Mesothelial cell of epicardium (in vitro differentiated cells): Measurements from ENCODE around the gene TSPAN15. TPM values are rescaled to one million over a fixed set of nuclear protein-coding genes. Genes with fewer than 3 reads are reported as not detected.

Experiments
- DNase-seq, 2 experiments: peaks; one replicate each; pipeline ENCODE4 v3.0.0; 2021; ENCODE audit warnings: low spot score in 2 of 2; ENCODE audit not compliant: unreplicated experiment in 2 of 2
- H3K27ac Mint-ChIP-seq: 2 replicates; pipeline ENCODE4 v1.8.0; 2021; ENCODE audit warnings: mixed read lengths
- H3K27me3 Mint-ChIP-seq: 2 replicates; pipeline ENCODE4 v1.8.0; 2021; ENCODE audit warnings: low read depth, mixed read lengths
- H3K36me3 Mint-ChIP-seq: 2 replicates; pipeline ENCODE4 v1.8.0; 2021; ENCODE audit warnings: mixed read lengths
- H3K4me1 Mint-ChIP-seq: 2 replicates; pipeline ENCODE4 v1.8.0; 2021; ENCODE audit warnings: mixed read lengths
- H3K4me3 Mint-ChIP-seq: 2 replicates; pipeline ENCODE4 v1.8.0; 2021; ENCODE audit warnings: mild to moderate bottlenecking, moderate library complexity, mixed read lengths
- H3K9me3 Mint-ChIP-seq: 2 replicates; pipeline ENCODE4 v1.8.0; 2021; ENCODE audit warnings: mixed read lengths
- total RNA-seq: library from RNA; stranded (reverse); gene quantifications from 3 replicates; pipeline ENCODE4 v1.2.1, GENCODE V29; 2021
- TF ChIP-seq, protein P1 (sequence below): fragments of 200-600 bp; sonication (generic); IDR thresholded peaks from one replicate; pipeline ENCODE4 v1.5.0; 2021; ENCODE audit warnings: antibody characterized with exemption; ENCODE audit not compliant: unreplicated experiment

TSPAN15 gene
- total RNA-seq, 1 donor from 2014 or later, result 17.7 TPM

DNA sequence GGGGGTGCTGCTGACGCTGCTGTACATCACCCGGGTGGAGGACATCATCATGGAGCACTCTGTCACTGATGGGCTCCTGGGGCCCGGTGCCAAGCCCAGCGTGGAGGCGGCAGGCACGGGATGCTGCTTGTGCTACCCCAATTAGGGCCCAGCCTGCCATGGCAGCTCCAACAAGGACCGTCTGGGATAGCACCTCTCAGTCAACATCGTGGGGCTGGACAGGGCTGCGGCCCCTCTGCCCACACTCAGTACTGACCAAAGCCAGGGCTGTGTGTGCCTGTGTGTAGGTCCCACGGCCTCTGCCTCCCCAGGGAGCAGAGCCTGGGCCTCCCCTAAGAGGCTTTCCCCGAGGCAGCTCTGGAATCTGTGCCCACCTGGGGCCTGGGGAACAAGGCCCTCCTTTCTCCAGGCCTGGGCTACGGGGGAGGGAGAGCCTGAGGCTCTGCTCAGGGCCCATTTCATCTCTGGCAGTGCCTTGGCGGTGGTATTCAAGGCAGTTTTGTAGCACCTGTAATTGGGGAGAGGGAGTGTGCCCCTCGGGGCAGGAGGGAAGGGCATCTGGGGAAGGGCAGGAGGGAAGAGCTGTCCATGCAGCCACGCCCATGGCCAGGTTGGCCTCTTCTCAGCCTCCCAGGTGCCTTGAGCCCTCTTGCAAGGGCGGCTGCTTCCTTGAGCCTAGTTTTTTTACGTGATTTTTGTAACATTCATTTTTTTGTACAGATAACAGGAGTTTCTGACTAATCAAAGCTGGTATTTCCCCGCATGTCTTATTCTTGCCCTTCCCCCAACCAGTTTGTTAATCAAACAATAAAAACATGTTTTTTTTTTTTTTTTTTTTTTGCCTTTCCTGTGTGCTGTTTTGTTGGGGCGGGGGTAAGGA is 55.8 kb downstream of the TSPAN15 start:
- Mint-ChIP-seq H3K27me3 (peaks cover 26% of the 10 kb centered on the region), H3K9me3 (no peaks in the 10 kb centered on the region), H3K4me1 (peaks cover 9% of the 10 kb centered on the region), H3K4me3 (peak overlapping the region; percentile 58), H3K36me3 (no peaks in the 10 kb centered on the region), H3K27ac (peak overlapping the region; percentile 43)
- TF ChIP-seq, protein P1, sequence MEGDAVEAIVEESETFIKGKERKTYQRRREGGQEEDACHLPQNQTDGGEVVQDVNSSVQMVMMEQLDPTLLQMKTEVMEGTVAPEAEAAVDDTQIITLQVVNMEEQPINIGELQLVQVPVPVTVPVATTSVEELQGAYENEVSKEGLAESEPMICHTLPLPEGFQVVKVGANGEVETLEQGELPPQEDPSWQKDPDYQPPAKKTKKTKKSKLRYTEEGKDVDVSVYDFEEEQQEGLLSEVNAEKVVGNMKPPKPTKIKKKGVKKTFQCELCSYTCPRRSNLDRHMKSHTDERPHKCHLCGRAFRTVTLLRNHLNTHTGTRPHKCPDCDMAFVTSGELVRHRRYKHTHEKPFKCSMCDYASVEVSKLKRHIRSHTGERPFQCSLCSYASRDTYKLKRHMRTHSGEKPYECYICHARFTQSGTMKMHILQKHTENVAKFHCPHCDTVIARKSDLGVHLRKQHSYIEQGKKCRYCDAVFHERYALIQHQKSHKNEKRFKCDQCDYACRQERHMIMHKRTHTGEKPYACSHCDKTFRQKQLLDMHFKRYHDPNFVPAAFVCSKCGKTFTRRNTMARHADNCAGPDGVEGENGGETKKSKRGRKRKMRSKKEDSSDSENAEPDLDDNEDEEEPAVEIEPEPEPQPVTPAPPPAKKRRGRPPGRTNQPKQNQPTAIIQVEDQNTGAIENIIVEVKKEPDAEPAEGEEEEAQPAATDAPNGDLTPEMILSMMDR, result no peak
- DNase-seq, result no peak

DNA sequence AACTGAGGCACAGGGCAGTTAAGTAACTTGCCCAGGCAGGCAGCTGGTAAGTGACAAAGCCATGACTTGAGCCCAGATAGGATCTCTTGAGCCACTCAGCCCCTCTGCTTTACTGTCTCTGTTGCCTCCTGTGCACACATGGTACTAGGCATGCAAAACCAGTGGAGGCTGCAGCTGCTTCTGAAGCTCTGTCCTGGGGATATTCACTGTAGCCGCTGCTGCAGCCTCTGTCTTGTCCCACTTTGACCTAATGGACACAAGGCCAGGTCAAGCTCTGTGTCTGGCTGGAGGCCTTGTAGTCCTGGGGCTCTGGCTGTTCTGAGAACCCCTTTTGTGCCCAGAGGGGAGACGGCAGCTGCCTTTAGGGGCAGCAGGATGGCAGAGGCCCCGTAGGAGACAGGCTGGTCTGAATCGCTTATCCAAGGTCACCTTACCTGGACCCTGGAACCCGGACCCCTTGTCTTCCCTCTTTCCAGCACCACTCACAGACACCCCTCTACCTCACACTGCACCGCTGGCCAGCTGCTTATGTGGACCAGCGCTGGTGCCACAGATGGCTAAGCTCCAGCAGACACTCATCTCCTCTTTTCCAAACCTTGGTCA is 57.6 kb downstream of the TSPAN15 start:
- TF ChIP-seq, protein P1, result no peak
- H3K27ac Mint-ChIP-seq, result no peak overlapping the region
- no peak overlapping the region for H3K4me3 Mint-ChIP-seq
- H3K9me3 Mint-ChIP-seq, result no peaks in the 10 kb centered on the region
- H3K36me3 Mint-ChIP-seq, result no peaks in the 10 kb centered on the region
- peaks cover 29% of the 10 kb centered on the region for H3K27me3 Mint-ChIP-seq
- no peak for DNase-seq
- H3K4me1 Mint-ChIP-seq, result peaks cover 9% of the 10 kb centered on the region

DNA sequence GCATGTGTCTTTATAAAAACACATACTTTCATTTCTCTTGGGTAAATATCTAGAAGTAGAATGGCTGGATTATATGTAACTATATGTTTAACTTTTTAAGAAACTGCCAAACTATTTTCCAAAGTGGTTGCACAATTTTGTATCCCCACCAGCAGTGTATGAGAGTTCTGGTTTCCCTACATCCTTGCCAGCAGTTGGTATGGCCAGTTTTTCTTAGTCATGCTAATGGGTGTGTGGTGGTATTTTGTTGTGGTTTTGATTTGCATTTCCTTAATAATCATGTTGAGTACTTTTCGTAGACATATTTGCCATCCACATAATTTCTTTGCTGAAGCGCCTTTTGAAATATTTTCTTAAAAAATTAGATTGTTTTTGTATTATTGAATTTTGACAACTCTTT is 61.6 kb downstream of the TSPAN15 start:
- H3K27ac Mint-ChIP-seq, result no peak overlapping the region
- TF ChIP-seq, protein P1, result no peak
- no peaks in the 10 kb centered on the region for H3K36me3 Mint-ChIP-seq
- H3K27me3 Mint-ChIP-seq, result peaks cover 35% of the 10 kb centered on the region
- peaks cover under 1% of the 10 kb centered on the region for H3K4me1 Mint-ChIP-seq
- H3K4me3 Mint-ChIP-seq, result no peak overlapping the region
- no peaks in the 10 kb centered on the region for H3K9me3 Mint-ChIP-seq
- no peak for DNase-seq

DNA sequence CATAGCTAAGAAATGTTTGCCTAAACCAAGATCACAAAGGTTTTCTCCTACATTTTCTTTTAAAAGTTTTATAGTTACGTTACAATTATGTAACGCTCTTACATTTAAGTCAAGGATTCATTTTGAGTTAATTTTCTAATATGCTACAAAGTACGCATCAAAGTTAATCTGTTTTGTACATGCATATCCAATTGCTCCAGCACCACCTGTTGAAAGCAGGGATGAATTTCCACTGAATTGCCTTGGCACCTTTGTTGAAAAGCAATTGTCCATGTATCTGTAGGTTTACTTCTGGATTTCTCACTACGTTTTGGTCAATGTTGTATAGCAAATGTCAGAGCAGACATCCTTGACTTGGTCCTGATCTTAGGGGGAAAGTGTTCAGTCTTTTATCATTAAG is 62.4 kb downstream of the TSPAN15 start:
- no peaks in the 10 kb centered on the region for H3K9me3 Mint-ChIP-seq
- H3K27me3 Mint-ChIP-seq, result peaks cover 37% of the 10 kb centered on the region
- H3K4me3 Mint-ChIP-seq, result no peak overlapping the region
- TF ChIP-seq, protein P1, result no peak
- no peaks in the 10 kb centered on the region for H3K4me1 Mint-ChIP-seq
- DNase-seq, result no peak
- no peak overlapping the region for H3K27ac Mint-ChIP-seq
- no peaks in the 10 kb centered on the region for H3K36me3 Mint-ChIP-seq

DNA sequence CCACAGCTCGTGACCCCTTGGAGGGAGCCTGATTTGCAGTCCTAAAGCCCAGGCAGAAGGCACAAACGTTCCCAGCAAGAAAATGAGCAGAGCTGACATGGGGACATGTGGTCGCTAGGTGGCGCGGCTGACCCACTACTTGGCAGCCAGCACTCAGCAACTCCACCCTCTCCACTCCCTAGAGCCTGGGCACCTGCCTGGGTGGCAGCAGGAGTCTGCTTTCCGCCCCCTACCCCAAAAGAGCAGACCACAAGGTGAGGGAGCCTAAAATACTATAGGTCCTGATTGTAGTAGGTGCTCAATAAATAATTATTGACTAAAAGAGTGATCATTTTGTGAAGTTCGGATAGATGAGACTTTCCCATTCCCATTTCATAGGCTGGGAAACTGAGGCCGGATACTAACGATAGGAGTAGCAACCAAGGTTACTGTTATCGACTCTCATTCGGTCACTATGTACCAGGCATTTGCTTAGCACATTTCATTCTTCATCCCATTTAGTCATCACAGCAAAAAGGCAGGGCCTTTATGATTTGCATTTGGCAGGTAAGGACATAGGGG is 64.5 kb downstream of the TSPAN15 start:
- Mint-ChIP-seq H3K9me3 (no peaks in the 10 kb centered on the region), H3K4me3 (no peak overlapping the region), H3K4me1 (no peaks in the 10 kb centered on the region), H3K27me3 (peaks cover 34% of the 10 kb centered on the region), H3K27ac (no peak overlapping the region), H3K36me3 (no peaks in the 10 kb centered on the region)
- peak in 1 of 2 experiments; percentile 75 for DNase-seq
- TF ChIP-seq, protein P1, result peak; percentile 82
